AG09309 (cell line): ENCODE measurements around the gene COPS9.

Experiments
- DNase-seq: peaks from one replicate; pipeline ENCODE4 v3.0.0-alpha.2; 2010; ENCODE audit warnings: low read depth
- H3K4me3 ChIP-seq: 2 replicates; pipeline ENCODE4 v1.5.1; 2011; ENCODE audit warnings: mild to moderate bottlenecking, low read depth, low read length, moderate library complexity; ENCODE audit not compliant: control insufficient read depth
- TF ChIP-seq, protein P1 (sequence below): IDR thresholded peaks from 2 replicates; pipeline ENCODE4 v1.5.1; 2011; ENCODE audit warnings: mild to moderate bottlenecking, low read depth, low read length, inconsistent platforms; ENCODE audit not compliant: insufficient read depth, control insufficient read depth; ENCODE audit errors: missing control alignments

Gene COPS9

DNA sequence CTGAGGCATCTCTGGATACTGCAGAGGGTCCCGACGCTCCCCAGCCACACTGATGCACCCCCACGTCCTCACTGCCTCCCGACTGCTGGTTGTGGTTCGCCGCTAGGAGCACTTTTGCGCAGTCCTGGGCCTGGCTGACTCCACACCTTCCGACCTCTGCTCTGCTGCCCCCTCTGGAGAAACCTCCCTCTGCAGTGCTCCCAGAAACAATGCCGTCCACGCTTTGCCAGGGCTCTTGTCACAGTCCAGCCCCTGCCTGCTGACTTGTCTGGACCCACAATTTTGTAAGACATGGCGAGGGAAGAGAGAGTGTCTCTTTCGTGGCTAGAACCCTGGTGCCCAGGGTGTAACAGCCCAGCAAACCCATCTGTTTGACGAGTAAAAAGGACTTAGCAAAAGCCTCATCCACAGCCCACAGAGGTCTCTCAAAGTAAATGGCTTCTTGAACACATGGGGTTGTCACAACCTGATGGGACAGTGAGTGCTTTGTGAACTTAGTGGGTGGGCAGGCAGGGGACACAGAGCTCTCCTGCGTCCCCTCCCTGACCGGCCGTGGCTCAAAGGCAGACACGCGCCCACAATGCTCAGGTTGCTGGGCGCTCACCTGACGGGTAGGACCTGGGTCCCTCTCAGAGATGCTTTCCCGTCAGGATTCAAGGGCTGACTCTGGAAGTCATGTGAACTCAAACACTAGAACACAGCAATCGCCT lies 4.0 kb downstream of the COPS9 start:
- no peak for DNase-seq
- H3K4me3 ChIP-seq, result no peak overlapping the region
- TF ChIP-seq, protein P1, sequence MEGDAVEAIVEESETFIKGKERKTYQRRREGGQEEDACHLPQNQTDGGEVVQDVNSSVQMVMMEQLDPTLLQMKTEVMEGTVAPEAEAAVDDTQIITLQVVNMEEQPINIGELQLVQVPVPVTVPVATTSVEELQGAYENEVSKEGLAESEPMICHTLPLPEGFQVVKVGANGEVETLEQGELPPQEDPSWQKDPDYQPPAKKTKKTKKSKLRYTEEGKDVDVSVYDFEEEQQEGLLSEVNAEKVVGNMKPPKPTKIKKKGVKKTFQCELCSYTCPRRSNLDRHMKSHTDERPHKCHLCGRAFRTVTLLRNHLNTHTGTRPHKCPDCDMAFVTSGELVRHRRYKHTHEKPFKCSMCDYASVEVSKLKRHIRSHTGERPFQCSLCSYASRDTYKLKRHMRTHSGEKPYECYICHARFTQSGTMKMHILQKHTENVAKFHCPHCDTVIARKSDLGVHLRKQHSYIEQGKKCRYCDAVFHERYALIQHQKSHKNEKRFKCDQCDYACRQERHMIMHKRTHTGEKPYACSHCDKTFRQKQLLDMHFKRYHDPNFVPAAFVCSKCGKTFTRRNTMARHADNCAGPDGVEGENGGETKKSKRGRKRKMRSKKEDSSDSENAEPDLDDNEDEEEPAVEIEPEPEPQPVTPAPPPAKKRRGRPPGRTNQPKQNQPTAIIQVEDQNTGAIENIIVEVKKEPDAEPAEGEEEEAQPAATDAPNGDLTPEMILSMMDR, result peak; percentile 23

DNA sequence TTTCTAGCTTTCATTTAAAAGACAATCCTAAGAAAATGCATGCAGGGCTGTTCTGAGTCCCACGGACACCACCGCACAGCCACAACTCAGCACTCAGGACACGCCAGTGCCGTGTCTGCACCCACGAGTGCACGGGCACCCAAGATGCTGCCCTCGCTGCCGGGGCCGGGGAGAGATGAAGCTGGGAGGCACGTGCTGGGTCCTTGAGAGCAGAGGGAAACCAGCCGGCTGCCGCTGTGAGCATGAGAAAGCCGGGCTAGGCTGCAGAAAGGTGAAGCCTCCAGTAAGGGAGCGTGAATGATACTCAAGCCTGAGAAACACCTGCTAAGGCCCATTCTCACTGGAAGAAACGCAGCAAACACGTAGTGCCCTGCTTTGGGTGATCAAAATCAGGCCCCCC lies 4.8 kb downstream of the COPS9 start:
- TF ChIP-seq, protein P1, result no peak
- no peak for DNase-seq
- no peak overlapping the region for H3K4me3 ChIP-seq

DNA sequence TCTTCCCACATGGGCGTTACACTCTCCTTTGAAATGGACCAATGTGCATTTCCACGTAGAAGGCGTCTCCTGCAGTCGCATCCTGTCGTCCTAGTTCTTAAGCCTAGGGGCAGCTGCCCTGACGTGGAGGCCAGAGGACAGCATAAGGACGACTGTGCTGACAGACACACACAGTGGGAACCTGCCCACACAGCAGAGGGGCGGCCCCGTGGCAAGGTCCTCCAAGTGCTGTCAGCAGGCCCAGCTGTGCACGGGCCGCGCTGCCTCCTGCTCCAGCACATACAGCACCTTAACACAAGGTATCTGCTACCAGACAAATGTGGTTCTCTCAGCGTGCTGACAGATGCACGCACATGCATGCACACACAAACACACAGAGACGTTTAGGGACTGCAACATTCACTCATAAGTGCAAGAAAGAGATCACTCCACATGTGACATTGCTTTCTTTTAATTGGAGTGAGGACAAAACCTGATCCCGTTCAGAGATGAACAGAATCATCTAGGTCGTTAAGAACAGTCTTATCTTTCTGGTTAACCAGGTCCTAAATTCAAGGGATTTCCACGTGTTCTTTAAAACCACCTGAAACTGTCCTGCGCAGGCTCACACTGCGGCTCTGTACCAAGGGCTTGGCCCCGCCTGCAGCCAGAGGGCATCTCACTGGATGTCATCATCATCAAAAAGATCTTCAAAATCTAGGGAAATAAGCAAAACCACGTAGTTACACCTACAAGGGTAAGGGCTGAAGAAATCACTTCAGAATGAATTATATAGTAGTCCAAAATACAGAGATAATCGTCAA lies 5.5 kb downstream of the COPS9 start:
- TF ChIP-seq, protein P1, result no peak
- DNase-seq, result no peak
- H3K4me3 ChIP-seq, result no peak overlapping the region

DNA sequence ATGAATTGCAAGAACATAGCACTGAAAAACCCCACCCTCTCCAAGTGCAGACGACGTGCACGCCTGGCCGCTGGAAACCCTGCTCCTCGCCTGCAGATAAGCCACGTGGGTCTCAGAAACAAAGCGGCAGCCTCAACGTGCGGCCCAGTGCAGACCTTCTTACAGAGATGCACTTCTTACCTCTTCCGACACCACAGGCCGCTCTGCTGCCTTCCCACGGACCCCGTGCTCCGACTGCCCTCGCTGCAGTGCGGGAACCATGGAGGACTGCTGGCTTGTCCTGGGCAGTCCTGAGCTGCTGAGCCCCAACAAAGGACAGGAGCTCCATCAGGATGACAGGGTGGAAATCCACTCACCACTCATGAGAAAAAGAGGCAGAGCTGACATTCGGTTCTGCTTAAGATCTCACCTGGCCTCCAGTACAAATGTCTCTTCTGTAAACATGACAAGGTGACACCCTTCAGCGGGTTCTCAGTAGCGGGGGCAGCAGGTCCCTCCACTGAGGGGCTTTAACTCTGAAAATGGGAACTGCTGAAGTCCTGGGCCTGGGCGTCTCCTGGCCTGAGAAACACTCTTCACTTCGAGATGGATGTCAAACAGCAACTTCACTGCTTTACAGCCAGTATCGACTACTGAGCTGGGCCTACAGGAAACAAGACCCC lies 6.2 kb downstream of the COPS9 start:
- no peak for DNase-seq
- no peak overlapping the region for H3K4me3 ChIP-seq
- TF ChIP-seq, protein P1, result no peak

DNA sequence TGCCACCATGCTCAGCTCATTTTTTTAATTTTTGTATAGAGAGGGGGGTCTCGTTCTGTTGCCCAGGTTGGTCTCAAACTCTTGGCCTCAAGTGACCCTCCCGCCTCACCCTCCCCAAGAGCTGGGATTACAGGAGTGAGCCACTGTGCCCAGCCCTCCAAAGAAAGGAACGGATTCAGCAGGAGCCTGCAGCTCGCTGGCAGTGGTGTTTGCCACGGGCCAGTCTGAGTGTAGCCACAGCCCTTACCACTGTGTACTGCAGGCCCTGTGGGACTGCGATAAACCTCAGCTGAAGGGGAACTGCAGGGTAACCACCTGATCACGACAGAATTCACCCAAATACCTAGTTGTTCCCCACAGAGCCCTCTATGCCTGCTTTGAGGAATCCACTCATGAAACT lies 6.8 kb downstream of the COPS9 start:
- TF ChIP-seq, protein P1, result no peak
- H3K4me3 ChIP-seq, result no peak overlapping the region
- no peak for DNase-seq

DNA sequence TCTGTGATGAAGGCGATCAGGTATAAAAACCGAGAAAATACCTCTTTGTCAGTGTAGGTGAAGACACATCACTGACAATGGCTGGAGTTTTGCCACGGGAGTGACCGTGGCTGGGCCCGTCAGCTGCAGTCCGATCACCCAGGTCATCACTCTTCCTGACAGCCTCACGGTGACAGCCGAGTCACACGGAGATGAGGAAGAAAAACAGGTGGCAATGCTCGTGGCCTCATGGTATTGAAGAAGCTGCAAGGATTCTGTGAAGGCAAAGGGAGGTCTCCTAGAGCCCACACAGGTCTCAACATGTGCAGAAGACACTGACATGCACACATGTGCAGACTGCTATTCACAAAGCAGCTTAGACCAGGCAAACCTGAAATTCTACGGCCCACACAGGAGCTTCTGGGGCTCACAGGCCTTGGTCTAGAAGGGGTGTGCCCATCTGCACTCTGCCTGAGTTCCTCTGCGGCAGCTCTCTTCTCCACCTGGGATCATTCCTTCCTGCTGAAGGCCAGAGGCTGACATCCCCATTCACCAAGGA lies 7.4 kb downstream of the COPS9 start:
- TF ChIP-seq, protein P1, result no peak
- no peak for DNase-seq
- no peak overlapping the region for H3K4me3 ChIP-seq
